GM04504 (cell line): ENCODE results near the gene THOP1.
"Not testable (repeated sequence)": the region's sequence is repeated elsewhere in the genome, so short reads cannot be mapped to it uniquely, and the experiment has no call there.

Experiments used
- DNase-seq: peaks from one replicate; pipeline ENCODE4 v3.0.0-alpha.2; 2012; ENCODE audit warnings: low read depth

The THOP1 gene

GRCh38 chr19:2782936-2783780, 2.1 kb upstream of the THOP1 start, which contains the start of gene SGTA:
SGTA (minus strand) TSS chr19:2783273; CDS start chr19:2769068, 14,205 bp downstream.
- DNase-seq = peak; percentile 99

GRCh38 chr19:2783781-2784145, 1.5 kb upstream of the THOP1 start:
- no peak for DNase-seq

- DNase-seq = no peak
These were observed 1.8 kb downstream of the THOP1 start for GRCh38 chr19:2787115-2787514.

GRCh38 chr19:2788237-2788636, 2.9 kb downstream of the THOP1 start:
- DNase-seq = no peak

- no peak for DNase-seq
These were observed 4.9 kb downstream of the THOP1 start for GRCh38 chr19:2790194-2790556.

GRCh38 chr19:2790557-2791271, 5.4 kb downstream of the THOP1 start:
- DNase-seq = no peak

GRCh38 chr19:2791440-2791839, 6.1 kb downstream of the THOP1 start:
- no peak for DNase-seq

- DNase-seq = no peak
These were observed 6.6 kb downstream of the THOP1 start for GRCh38 chr19:2791876-2792275.

- not testable (repeated sequence) for DNase-seq
These were observed 7.4 kb downstream of the THOP1 start for GRCh38 chr19:2792666-2793065.

GRCh38 chr19:2793126-2793525, 7.8 kb downstream of the THOP1 start:
- no peak for DNase-seq

- no peak for DNase-seq
These were observed 8.3 kb downstream of the THOP1 start for GRCh38 chr19:2793577-2793976.

- no peak for DNase-seq
These were observed 10.7 kb downstream of the THOP1 start for GRCh38 chr19:2795827-2796658.

- no peak for DNase-seq
These were observed 11.5 kb downstream of the THOP1 start for GRCh38 chr19:2796659-2797266.

- no peak for DNase-seq
These were observed 12.0 kb downstream of the THOP1 start for GRCh38 chr19:2797280-2797679.

GRCh38 chr19:2798158-2798685, 12.9 kb downstream of the THOP1 start:
- DNase-seq = no peak

- DNase-seq = no peak
These were observed 13.4 kb downstream of the THOP1 start for GRCh38 chr19:2798733-2799132.

- no peak for DNase-seq
These were observed 14.1 kb downstream of the THOP1 start for GRCh38 chr19:2799273-2800020.

GRCh38 chr19:2800506-2800905, 15.2 kb downstream of the THOP1 start:
- no peak for DNase-seq

- no peak for DNase-seq
These were observed 17.5 kb downstream of the THOP1 start for GRCh38 chr19:2802826-2803225.

- no peak for DNase-seq
These were observed 18.3 kb downstream of the THOP1 start for GRCh38 chr19:2803486-2804155.
